Neural progenitor cell (in vitro differentiated cells): Measurements from ENCODE around the gene NDUFC2.

Source experiments
- CTCF ChIP-seq: fragments of 200-600 bp; sonication (generic); IDR thresholded peaks from 2 replicates; pipeline ENCODE4 v1.5.1; 2017; ENCODE audit warnings: antibody characterized with exemption, mild to moderate bottlenecking
- EZH2 ChIP-seq: fragments of 200-600 bp; sonication (generic); IDR thresholded peaks from 2 replicates; pipeline ENCODE4 v1.6.1; 2017; ENCODE audit warnings: antibody characterized with exemption, mild to moderate bottlenecking, moderate library complexity

DNA sequence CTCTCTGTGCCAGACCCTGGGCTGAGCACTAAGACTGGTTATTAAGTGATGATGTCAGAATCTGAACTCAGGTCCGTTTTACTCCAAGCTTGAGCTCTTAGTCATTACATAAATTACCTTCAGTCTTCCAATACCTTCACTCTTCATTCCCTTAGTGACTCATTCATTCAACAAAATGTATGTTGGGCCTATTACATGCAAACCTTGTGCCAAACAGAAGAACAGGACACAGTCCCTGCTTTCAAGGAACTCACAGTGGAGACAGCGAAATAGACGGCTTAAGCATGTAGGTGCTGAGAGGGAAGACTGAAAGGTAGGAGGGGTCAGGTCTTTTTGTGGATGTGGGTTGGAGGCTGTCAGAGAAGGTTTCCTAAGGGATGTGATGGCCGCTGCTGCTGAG, 59.9 kb downstream of the NDUFC2 start:
- TF ChIP-seq CTCF (no peak), EZH2 (no peak)
